A673 (cell line): ENCODE data around the gene PRKCB. TPM values are rescaled to one million over a fixed set of nuclear protein-coding genes. Genes with fewer than 3 reads are reported as not detected.

ENCODE experiments used
- BruUV-seq: library from RNA; stranded (reverse); fragments of 400-500 nt; replicated peaks from 2 replicates; lab custom pipeline; 2021; lab: Mats Ljungman, UMichigan
- CTCF ChIA-PET: fragments of 300-600 bp; sonication (Branson Sonifier 250); formaldehyde crosslinking; loops from one replicate; lab custom pipeline; 2022; ENCODE audit warnings: antibody characterized with exemption; lab: Charles Lee
- POLR2A ChIA-PET: fragments of 300-600 bp; sonication (Branson Sonifier 250); formaldehyde crosslinking; loops from one replicate; lab custom pipeline; 2022; ENCODE audit warnings: antibody characterized with exemption; ENCODE audit not compliant: low non-redundant PET; lab: Charles Lee
- DNase-seq: peaks from one replicate; pipeline ENCODE4 v3.0.0-alpha.2; 2015; ENCODE audit warnings: low spot score
- H3K27ac ChIP-seq: fragments of 200-600 bp; sonication (generic); 2 replicates; pipeline ENCODE4 v1.5.1; 2016; ENCODE audit warnings: mixed run types, low read depth, mild to moderate bottlenecking, mixed read lengths, antibody characterized with exemption, low read length; ENCODE audit not compliant: poor library complexity, severe bottlenecking
- H3K27me3 ChIP-seq: fragments of 200-600 bp; sonication (generic); replicated peaks from 2 replicates; pipeline ENCODE4 v1.6.1; 2017; ENCODE audit warnings: mixed run types, low read depth, mild to moderate bottlenecking, mixed read lengths, antibody characterized with exemption, low read length; ENCODE audit not compliant: insufficient read depth, poor library complexity
- H3K36me3 ChIP-seq: fragments of 200-600 bp; sonication (generic); 2 replicates; pipeline ENCODE4 v1.6.1; 2016; ENCODE audit warnings: mixed run types, mild to moderate bottlenecking, mixed read lengths, antibody characterized with exemption, low read length; ENCODE audit not compliant: insufficient read depth, poor library complexity, severe bottlenecking
- H3K4me1 ChIP-seq: fragments of 200-600 bp; sonication (generic); 2 replicates; pipeline ENCODE4 v1.6.1; 2017; ENCODE audit warnings: mixed run types, mild to moderate bottlenecking, mixed read lengths, antibody characterized with exemption, low read length; ENCODE audit not compliant: insufficient read depth, poor library complexity, severe bottlenecking
- H3K4me3 ChIP-seq: fragments of 200-600 bp; sonication (generic); 2 replicates; pipeline ENCODE4 v1.5.1; 2016; ENCODE audit warnings: low read depth, mixed run types, mild to moderate bottlenecking, mixed read lengths, low read length; ENCODE audit not compliant: poor library complexity, severe bottlenecking
- H3K9me3 ChIP-seq: fragments of 200-600 bp; sonication (generic); 2 replicates; pipeline ENCODE4 v1.6.1; 2016; ENCODE audit warnings: mixed run types, low read depth, mild to moderate bottlenecking, mixed read lengths, antibody characterized with exemption, low read length; ENCODE audit not compliant: poor library complexity, severe bottlenecking
- EZH2 ChIP-seq: fragments of 200-600 bp; sonication (generic); IDR thresholded peaks from 2 replicates; pipeline ENCODE4 v1.6.1; 2017; ENCODE audit warnings: borderline replicate concordance, low read depth, mild to moderate bottlenecking, mixed read lengths, antibody characterized with exemption, low read length; ENCODE audit not compliant: poor library complexity, severe bottlenecking
- intact Hi-C: fragments of 100-400 bp; cut with micrococcal nuclease; formaldehyde crosslinking; loops from one replicate; pipeline ENCODE4 v1.10.0; 2022; ENCODE audit not compliant: unreplicated experiment
- total RNA-seq: library from RNA; stranded (reverse); gene quantifications from 2 replicates; pipeline ENCODE4 v1.2.3, GENCODE V29; 2021
- TF ChIP-seq, protein P1 (sequence below): fragments of 300-800, 200-600 bp; sonication (generic); conservative IDR thresholded peaks from 2 replicates; pipeline ENCODE4 v1.5.1; 2017; ENCODE audit warnings: low read depth, mild to moderate bottlenecking, antibody characterized with exemption, low read length, moderate library complexity, mixed read lengths

PRKCB gene
- total RNA-seq, 1 experiment from 2014 or later, result 171 TPM

DNA sequence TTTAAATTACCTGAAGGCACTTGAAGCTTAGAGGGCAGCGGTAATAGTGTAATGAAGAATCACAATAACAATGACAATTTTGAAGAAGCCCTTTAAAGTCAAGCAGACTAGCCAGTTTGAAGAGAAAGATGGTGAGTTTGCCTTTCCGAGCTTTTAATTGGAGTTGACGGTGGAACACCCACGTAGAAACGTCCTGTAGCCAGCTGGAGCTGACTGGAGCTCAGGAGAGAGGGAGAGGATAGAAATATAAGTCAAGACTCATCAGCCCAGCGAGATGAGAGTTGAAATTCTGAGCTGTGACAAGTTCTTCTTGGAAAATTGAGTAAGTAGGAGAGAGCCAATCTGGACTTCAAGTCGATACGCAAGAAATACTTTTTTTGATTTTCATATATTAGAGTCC is 328.6 kb downstream of the PRKCB start:
- no peak for DNase-seq
- no peaks in the 10 kb centered on the region for H3K27me3 ChIP-seq
- H3K27ac ChIP-seq, result no peak overlapping the region
- BruUV-seq, result no TSS peak
- ChIA-PET CTCF (no interaction called here), POLR2A (no interaction called here)
- no peaks in the 10 kb centered on the region for H3K9me3 ChIP-seq
- H3K4me1 ChIP-seq, result peaks cover 5% of the 10 kb centered on the region
- peaks cover 2% of the 10 kb centered on the region for H3K36me3 ChIP-seq
- intact Hi-C loops, result no loop called here
- TF ChIP-seq, protein P1, sequence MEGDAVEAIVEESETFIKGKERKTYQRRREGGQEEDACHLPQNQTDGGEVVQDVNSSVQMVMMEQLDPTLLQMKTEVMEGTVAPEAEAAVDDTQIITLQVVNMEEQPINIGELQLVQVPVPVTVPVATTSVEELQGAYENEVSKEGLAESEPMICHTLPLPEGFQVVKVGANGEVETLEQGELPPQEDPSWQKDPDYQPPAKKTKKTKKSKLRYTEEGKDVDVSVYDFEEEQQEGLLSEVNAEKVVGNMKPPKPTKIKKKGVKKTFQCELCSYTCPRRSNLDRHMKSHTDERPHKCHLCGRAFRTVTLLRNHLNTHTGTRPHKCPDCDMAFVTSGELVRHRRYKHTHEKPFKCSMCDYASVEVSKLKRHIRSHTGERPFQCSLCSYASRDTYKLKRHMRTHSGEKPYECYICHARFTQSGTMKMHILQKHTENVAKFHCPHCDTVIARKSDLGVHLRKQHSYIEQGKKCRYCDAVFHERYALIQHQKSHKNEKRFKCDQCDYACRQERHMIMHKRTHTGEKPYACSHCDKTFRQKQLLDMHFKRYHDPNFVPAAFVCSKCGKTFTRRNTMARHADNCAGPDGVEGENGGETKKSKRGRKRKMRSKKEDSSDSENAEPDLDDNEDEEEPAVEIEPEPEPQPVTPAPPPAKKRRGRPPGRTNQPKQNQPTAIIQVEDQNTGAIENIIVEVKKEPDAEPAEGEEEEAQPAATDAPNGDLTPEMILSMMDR, result no peak
- TF ChIP-seq EZH2, result no peak
- H3K4me3 ChIP-seq, result no peak overlapping the region

DNA sequence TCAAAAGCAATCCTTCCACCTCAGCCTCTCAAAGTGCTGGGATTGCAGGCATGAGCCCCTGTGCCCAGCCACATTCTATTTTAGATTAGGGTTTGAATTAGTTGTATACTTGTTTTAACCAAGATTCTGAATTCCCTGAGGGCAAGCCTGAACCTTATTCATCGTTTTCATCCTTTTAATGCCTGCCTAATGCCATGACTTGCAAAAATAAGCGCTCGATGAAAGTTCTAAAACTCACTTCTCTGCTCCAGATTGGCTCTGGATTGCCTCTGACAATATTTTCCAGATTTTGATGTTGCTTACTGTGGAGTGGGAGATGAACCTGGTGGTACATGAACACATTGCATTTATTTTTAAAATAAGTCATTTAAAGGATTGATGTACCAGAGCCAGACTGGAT is 329.5 kb downstream of the PRKCB start:
- H3K4me3 ChIP-seq, result no peak overlapping the region
- H3K27ac ChIP-seq, result no peak overlapping the region
- no peaks in the 10 kb centered on the region for H3K27me3 ChIP-seq
- H3K4me1 ChIP-seq, result peaks cover 5% of the 10 kb centered on the region
- BruUV-seq, result no TSS peak
- H3K36me3 ChIP-seq, result peaks cover under 1% of the 10 kb centered on the region
- no peak for DNase-seq
- ChIA-PET CTCF (no interaction called here), POLR2A (no interaction called here)
- H3K9me3 ChIP-seq, result no peaks in the 10 kb centered on the region
- TF ChIP-seq, protein P1, result no peak
- no peak for TF ChIP-seq EZH2
- intact Hi-C loops, result no loop called here

DNA sequence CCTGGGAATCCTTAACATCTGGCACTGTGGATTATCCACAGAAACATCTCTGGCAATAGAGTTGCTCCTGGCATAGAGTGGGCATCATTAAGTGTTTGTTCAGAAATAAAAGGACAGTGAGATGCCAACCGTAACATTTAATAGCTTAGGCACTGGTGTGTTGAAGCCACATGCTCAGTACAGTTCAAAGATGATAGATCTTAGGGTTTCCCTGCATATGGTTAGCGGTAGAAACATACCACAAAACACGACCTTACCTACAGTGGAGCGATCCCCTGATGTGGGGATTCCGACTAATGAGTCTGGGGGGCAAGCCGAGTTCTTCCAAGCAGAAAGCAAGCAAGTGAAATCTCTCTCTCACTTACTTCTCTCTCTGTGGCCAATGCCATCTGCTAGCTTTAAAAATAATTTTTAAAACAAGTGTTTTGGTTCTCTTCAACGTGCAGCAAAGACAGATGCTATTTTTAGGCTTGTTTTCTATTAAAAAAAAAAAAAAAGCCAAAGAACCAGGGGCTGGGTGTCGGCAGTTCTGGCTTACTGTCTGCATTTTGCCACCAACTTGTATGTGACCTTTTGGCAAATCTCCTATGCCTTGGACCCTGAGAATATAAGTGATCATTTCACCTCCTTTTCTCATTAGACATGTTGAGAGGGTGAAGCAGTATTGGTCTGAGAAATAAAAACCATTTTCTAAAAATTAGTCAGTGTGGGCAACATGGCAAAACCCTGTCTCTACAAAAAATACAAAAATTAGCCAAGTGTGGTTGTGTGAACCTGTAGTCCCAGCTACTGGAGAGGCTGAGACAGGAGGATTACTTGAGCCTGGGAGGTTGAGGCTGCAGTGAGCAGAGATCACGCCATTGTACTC is 331.1 kb downstream of the PRKCB start:
- H3K27me3 ChIP-seq, result no peaks in the 10 kb centered on the region
- no TSS peak for BruUV-seq
- no peaks in the 10 kb centered on the region for H3K9me3 ChIP-seq
- POLR2A ChIA-PET, result no interaction called here
- no peaks in the 10 kb centered on the region for H3K4me1 ChIP-seq
- H3K27ac ChIP-seq, result no peak overlapping the region
- CTCF ChIA-PET, result interaction anchor here (0.5 kb wide), 1 partner anchor 348 kb away, joined by 3 read pairs; no protein-coding TSS in a partner anchor
- TF ChIP-seq, protein P1, result no peak
- TF ChIP-seq EZH2, result no peak
- H3K36me3 ChIP-seq, result peaks cover 3% of the 10 kb centered on the region
- intact Hi-C loops, result no loop called here
- no peak for DNase-seq
- no peak overlapping the region for H3K4me3 ChIP-seq
